IPS DF 19.7 (cell line): ENCODE results near the gene ACVR1B.
A peak's percentile ranks its signal among the peaks of the same experiment; 100 is the strongest.

Experiments
- DNase-seq: peaks from one replicate; pipeline ENCODE4 v3.0.0-alpha.2; 2013; ENCODE audit warnings: low read depth, low spot score

The ACVR1B gene

GRCh38 chr12:52004042-52004648 lies 52.6 kb downstream of the ACVR1B start:
- DNase-seq = peak; percentile 40

- DNase-seq = no peak
These were observed 53.9 kb downstream of the ACVR1B start for GRCh38 chr12:52005218-52005902.

- no peak for DNase-seq
These were observed 54.6 kb downstream of the ACVR1B start for GRCh38 chr12:52005903-52006703.

- DNase-seq = no peak
These were observed 55.2 kb downstream of the ACVR1B start, which contains the start of gene TAMALIN for GRCh38 chr12:52006726-52007157. TSS of gene TAMALIN (plus strand) at chr12:52006946. CDS start at chr12:52007020, 74 bp downstream.

- no peak for DNase-seq
These were observed 55.8 kb downstream of the ACVR1B start for GRCh38 chr12:52007158-52007921.

- DNase-seq = no peak
These were observed 56.5 kb downstream of the ACVR1B start for GRCh38 chr12:52007982-52008510.

GRCh38 chr12:52009081-52009751 lies 57.7 kb downstream of the ACVR1B start:
- DNase-seq = no peak

- DNase-seq = no peak
These were observed 58.7 kb downstream of the ACVR1B start for GRCh38 chr12:52010152-52010622.

GRCh38 chr12:52010692-52011601 lies 59.4 kb downstream of the ACVR1B start:
- no peak for DNase-seq

- no peak for DNase-seq
These were observed 60.2 kb downstream of the ACVR1B start for GRCh38 chr12:52011602-52012214.

GRCh38 chr12:52013626-52014310 lies 62.3 kb downstream of the ACVR1B start:
- DNase-seq = no peak

- DNase-seq = no peak
These were observed 63.4 kb downstream of the ACVR1B start for GRCh38 chr12:52014567-52015530.

- no peak for DNase-seq
These were observed 64.1 kb downstream of the ACVR1B start for GRCh38 chr12:52015532-52016041.

- no peak for DNase-seq
These were observed 67.1 kb downstream of the ACVR1B start for GRCh38 chr12:52018433-52019112.

GRCh38 chr12:52019113-52019770 lies 67.7 kb downstream of the ACVR1B start:
- no peak for DNase-seq
